ENCODE measurements around the gene KCNC2.

The KCNC2 gene

DNA sequence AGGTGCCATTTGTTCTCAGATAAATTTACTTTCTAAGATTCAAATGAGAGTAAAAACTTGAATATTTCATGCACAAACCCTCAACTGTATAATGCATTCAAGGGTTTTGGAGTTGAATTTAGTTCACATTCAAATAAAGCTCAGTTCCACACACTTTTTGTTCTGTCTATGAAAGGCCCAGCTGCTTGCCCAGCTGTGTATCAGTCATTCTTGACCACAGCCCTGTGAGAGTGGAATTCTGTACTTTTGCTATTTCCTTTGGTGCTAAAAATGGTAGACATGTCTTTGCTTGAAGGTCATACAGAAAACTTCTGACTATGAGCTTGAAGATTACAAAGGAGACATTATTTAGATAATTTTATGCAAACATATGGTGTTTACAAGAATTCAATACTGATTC, 110.4 kb downstream of the KCNC2 start:
- Histone ChIP-seq H3F3A (ENCODE audit: insufficient read depth) (no peaks in the 10 kb centered on the region), H3K79me2 (ENCODE audit: insufficient read depth, low read length) (no peaks in the 10 kb centered on the region)

GRCh38 chr12:75097003-75097402, 112.6 kb downstream of the KCNC2 start:
- no peaks in the 10 kb centered on the region for H3K27me3 ChIP-seq (ENCODE audit: low read length)
- H3K9me3 ChIP-seq (ENCODE audit: insufficient read depth, low read length), result no peaks in the 10 kb centered on the region
- no peak overlapping the region for H3K4me2 ChIP-seq (ENCODE audit: low read depth, low read length, poor library complexity, severe bottlenecking)
- H3K27ac ChIP-seq (ENCODE audit: low read depth, low read length), result no peak overlapping the region
- H3K9ac ChIP-seq (ENCODE audit: low read length), result no peak overlapping the region
- H4K20me1 ChIP-seq (ENCODE audit: low read depth, low read length), result no peaks in the 10 kb centered on the region
- TF ChIP-seq, protein P1, sequence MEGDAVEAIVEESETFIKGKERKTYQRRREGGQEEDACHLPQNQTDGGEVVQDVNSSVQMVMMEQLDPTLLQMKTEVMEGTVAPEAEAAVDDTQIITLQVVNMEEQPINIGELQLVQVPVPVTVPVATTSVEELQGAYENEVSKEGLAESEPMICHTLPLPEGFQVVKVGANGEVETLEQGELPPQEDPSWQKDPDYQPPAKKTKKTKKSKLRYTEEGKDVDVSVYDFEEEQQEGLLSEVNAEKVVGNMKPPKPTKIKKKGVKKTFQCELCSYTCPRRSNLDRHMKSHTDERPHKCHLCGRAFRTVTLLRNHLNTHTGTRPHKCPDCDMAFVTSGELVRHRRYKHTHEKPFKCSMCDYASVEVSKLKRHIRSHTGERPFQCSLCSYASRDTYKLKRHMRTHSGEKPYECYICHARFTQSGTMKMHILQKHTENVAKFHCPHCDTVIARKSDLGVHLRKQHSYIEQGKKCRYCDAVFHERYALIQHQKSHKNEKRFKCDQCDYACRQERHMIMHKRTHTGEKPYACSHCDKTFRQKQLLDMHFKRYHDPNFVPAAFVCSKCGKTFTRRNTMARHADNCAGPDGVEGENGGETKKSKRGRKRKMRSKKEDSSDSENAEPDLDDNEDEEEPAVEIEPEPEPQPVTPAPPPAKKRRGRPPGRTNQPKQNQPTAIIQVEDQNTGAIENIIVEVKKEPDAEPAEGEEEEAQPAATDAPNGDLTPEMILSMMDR (IDR thresholded peaks at IDR 0.05; ENCODE audit: insufficient read depth, low read length, poor library complexity, severe bottlenecking), result no peak
- no peak for TF ChIP-seq EZH2phosphoT487 (conservative IDR thresholded peaks at IDR 0.05; ENCODE audit: low read length)
- H3K79me2 ChIP-seq (ENCODE audit: insufficient read depth, low read length), result no peaks in the 10 kb centered on the region
- H3K4me3 ChIP-seq (ENCODE audit: insufficient read depth, low read length, poor library complexity, severe bottlenecking), result no peak overlapping the region
- H2AFZ ChIP-seq (ENCODE audit: low read depth, low read length, severe bottlenecking), result no peak overlapping the region
- no peaks in the 10 kb centered on the region for H3K9me2 ChIP-seq (replicated peaks; ENCODE audit: insufficient read depth, low read length)
- H3F3A ChIP-seq (ENCODE audit: insufficient read depth), result no peaks in the 10 kb centered on the region
- no peaks in the 10 kb centered on the region for H3K36me3 ChIP-seq (ENCODE audit: low read length)

More for the DNA sequence above, 110.4 kb downstream of the KCNC2 start:
- TF ChIP-seq EZH2phosphoT487 (conservative IDR thresholded peaks at IDR 0.05; ENCODE audit: low read length), result no peak
- TF ChIP-seq, protein P1 (IDR thresholded peaks at IDR 0.05; ENCODE audit: insufficient read depth, low read length, poor library complexity, severe bottlenecking), result no peak
- no peak overlapping the region for H2AFZ ChIP-seq (ENCODE audit: low read depth, low read length, severe bottlenecking)
- no peaks in the 10 kb centered on the region for H3K9me3 ChIP-seq (ENCODE audit: insufficient read depth, low read length)
- no peaks in the 10 kb centered on the region for H3K36me3 ChIP-seq (ENCODE audit: low read length)
- H3K27ac ChIP-seq (ENCODE audit: low read depth, low read length), result no peak overlapping the region
- H3K9me2 ChIP-seq (replicated peaks; ENCODE audit: insufficient read depth, low read length), result no peaks in the 10 kb centered on the region
- no peak overlapping the region for H3K4me3 ChIP-seq (ENCODE audit: insufficient read depth, low read length, poor library complexity, severe bottlenecking)
- H3K27me3 ChIP-seq (ENCODE audit: low read length), result no peaks in the 10 kb centered on the region
- H3K4me2 ChIP-seq (ENCODE audit: low read depth, low read length, poor library complexity, severe bottlenecking), result no peak overlapping the region
- no peak overlapping the region for H3K9ac ChIP-seq (ENCODE audit: low read length)
- no peaks in the 10 kb centered on the region for H4K20me1 ChIP-seq (ENCODE audit: low read depth, low read length)

- H3K27ac ChIP-seq (ENCODE audit: low read depth, low read length), result no peak overlapping the region
- no peaks in the 10 kb centered on the region for H4K20me1 ChIP-seq (ENCODE audit: low read depth, low read length)
Measured at GRCh38 chr12:75087654-75088053, 122.0 kb downstream of the KCNC2 start.

More at GRCh38 chr12:75087654-75088053, 122.0 kb downstream of the KCNC2 start:
- TF ChIP-seq, protein P1 (IDR thresholded peaks at IDR 0.05; ENCODE audit: insufficient read depth, low read length, poor library complexity, severe bottlenecking), result no peak
- no peak for TF ChIP-seq EZH2phosphoT487 (conservative IDR thresholded peaks at IDR 0.05; ENCODE audit: low read length)
- Histone ChIP-seq H3K4me2 (ENCODE audit: low read depth, low read length, poor library complexity, severe bottlenecking) (no peak overlapping the region), H3K9ac (ENCODE audit: low read length) (no peak overlapping the region), H3K79me2 (ENCODE audit: insufficient read depth, low read length) (no peaks in the 10 kb centered on the region), H2AFZ (ENCODE audit: low read depth, low read length, severe bottlenecking) (no peak overlapping the region), H3K4me3 (ENCODE audit: insufficient read depth, low read length, poor library complexity, severe bottlenecking) (no peak overlapping the region), H3K36me3 (ENCODE audit: low read length) (no peaks in the 10 kb centered on the region), H3K9me3 (ENCODE audit: insufficient read depth, low read length) (no peaks in the 10 kb centered on the region), H3K9me2 (replicated peaks; ENCODE audit: insufficient read depth, low read length) (no peaks in the 10 kb centered on the region), H3K27me3 (ENCODE audit: low read length) (no peaks in the 10 kb centered on the region), H3F3A (ENCODE audit: insufficient read depth) (no peaks in the 10 kb centered on the region)

All from SU-DHL-6 (cell line).